CD4-positive, alpha-beta T cell treated with Interferon gamma for 1 hour (primary cell): Measurements from ENCODE around the gene MPRIP.
"Not testable (repeated sequence)": the region's sequence is repeated elsewhere in the genome, so short reads cannot be mapped to it uniquely, and the experiment has no call there.

Experiments
- DNase-seq: peaks from one replicate; pipeline ENCODE4 v3.0.0-alpha.2; 2020

The MPRIP gene, protein sequence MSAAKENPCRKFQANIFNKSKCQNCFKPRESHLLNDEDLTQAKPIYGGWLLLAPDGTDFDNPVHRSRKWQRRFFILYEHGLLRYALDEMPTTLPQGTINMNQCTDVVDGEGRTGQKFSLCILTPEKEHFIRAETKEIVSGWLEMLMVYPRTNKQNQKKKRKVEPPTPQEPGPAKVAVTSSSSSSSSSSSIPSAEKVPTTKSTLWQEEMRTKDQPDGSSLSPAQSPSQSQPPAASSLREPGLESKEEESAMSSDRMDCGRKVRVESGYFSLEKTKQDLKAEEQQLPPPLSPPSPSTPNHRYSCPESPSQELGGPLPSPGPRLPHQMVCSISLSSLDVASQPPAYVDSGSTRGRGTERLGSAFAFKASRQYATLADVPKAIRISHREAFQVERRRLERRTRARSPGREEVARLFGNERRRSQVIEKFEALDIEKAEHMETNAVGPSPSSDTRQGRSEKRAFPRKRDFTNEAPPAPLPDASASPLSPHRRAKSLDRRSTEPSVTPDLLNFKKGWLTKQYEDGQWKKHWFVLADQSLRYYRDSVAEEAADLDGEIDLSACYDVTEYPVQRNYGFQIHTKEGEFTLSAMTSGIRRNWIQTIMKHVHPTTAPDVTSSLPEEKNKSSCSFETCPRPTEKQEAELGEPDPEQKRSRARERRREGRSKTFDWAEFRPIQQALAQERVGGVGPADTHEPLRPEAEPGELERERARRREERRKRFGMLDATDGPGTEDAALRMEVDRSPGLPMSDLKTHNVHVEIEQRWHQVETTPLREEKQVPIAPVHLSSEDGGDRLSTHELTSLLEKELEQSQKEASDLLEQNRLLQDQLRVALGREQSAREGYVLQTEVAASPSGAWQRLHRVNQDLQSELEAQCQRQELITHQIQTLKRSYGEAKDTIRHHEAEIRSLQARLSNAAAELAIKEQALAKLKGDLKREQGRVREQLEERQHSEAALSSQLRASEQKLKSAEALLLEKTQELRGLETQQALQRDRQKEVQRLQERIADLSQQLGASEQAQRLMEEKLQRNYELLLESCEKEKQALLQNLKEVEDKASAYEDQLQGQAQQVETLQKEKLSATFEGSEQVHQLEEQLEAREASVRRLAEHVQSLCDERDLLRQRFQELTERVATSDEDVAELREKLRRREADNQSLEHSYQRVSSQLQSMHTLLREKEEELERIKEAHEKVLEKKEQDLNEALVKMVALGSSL (N-terminal part only)

GRCh38 chr17:17042384-17042736 is at the start of gene MPRIP:
TSS of gene MPRIP (plus strand) at chr17:17042457. CDS start at chr17:17042849, 392 bp downstream.
- DNase-seq = no peak

DNA sequence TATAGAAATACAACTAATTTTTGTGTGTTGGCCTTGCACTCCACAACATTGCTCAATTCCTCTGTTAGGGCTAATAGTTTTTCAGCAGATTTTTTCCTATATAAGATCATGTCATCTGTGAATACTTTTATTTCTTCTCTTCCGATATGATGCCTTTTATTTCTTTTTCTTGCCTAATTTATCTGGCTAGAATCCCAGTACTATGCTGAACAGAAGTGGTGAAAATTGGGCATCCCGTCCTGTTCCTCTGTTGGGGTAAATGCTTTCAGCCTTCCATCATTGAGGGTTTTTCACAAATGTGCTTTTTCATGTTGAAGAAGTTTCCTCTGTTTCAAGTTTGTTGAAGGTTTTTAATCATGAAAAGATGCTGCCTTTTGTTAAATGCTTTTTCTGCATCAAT is 47.6 kb upstream of the MPRIP start:
- no peak for DNase-seq

DNA sequence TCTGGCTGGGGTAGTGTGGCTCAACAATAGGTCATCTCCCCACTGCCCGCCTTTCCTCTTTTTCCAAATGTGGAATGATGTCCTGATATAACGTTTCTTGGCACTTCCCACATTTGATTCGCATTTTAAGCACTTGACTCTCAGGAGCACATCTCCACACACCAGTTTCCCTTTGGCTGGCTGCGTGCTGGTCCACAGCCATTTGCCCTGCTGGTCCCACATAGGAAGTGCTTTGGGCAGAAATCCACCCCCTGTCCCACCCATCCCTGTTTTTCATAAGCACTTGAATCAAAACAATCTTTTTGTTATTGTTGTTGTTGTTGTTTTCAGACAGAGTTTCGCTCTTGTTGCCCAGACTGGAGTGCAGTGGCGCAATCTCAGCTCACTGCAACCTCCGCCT is 46.3 kb upstream of the MPRIP start:
- DNase-seq = no peak

DNA sequence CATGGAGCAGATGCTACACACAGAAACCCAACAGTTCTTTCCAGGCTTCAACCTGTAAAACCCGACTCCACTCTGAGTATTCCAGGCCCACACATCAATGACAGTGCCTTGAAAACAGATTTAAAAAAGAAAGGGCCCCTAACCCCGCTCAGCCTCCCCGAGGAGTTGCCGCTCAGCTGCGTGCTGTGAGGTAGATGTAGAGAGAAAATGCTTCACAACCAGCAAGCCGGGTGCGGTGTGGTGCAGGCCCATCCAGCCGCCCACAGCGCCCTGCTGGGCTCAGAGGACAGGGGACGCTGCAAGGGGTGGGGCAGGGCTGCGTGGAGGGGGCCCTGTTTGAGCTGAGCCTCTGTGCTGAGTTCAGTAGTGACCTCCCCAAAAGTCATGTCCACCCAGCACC is 45.5 kb upstream of the MPRIP start:
- DNase-seq = not testable (repeated sequence)

GRCh38 chr17:16997514-16998429 is 44.5 kb upstream of the MPRIP start:
- DNase-seq = no peak

DNA sequence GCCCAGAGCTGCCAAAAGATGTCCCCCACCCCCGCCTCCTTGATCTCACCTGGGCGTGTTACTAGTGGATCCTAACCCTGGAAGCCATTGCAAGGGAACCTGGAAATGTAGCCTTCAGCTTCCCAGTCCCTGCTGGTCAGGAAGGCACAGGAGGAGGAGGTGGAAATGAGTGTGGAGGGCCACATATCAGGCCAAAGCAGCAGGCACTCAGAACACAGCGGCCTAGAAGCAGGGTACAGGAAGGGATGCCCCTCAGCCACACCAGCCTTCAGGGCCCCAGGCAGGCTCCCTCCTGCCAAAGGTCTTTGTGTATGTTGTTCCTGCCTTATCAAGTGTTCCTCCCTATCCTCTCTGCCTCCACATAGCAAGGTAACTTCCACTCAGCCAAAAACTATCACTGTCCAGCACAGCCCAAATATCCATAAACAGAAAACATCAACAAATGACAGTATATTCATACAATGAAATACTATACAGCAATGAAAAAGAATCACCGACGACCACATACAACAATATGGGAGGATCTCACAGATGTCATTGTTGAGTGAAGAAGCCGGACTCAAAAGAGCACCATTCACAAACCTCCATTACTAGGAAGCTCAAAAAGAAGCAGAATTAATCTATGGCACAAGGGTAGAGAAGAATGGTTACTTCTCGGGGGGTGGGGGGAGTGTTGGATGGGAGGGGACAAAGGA is 42.2 kb upstream of the MPRIP start:
- no peak for DNase-seq

GRCh38 chr17:17001076-17001777 is 41.0 kb upstream of the MPRIP start:
- no peak for DNase-seq

DNA sequence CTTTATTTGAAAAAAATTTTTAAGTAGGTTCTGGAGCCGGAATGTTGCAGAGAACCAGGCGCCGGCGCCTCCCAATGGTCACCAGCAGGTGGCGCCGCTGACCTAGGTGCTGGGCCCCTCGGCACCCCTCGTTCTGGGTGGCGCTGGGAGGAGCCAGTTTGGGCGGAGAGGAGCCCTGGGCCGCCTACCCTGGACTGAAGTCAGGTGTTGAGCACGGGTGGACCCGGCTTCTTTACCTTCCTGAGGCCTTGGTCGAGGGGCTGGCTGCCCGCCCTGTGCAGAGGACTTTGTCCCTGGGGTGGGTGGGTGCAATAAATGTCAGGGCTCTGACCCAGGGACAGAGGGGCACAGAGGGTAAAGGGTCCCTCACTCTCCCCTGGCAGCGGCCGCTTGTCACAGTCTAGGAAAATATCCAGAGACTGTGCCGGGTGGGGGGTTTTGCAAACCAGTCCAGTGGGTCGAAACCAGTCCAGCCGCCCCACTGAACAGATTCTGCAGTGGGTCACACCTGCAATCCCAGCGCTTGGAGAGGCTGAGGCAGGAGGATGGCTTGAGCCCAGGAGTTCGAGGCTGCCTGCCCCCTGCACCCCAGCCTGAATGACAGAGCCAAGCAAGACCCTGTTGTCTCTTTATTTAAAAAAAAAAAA is 40.3 kb upstream of the MPRIP start:
- DNase-seq = peak; percentile 69

GRCh38 chr17:17002731-17003715 is 39.2 kb upstream of the MPRIP start:
- not testable (repeated sequence) for DNase-seq

GRCh38 chr17:17004251-17004996 is 37.8 kb upstream of the MPRIP start:
- DNase-seq = no peak

DNA sequence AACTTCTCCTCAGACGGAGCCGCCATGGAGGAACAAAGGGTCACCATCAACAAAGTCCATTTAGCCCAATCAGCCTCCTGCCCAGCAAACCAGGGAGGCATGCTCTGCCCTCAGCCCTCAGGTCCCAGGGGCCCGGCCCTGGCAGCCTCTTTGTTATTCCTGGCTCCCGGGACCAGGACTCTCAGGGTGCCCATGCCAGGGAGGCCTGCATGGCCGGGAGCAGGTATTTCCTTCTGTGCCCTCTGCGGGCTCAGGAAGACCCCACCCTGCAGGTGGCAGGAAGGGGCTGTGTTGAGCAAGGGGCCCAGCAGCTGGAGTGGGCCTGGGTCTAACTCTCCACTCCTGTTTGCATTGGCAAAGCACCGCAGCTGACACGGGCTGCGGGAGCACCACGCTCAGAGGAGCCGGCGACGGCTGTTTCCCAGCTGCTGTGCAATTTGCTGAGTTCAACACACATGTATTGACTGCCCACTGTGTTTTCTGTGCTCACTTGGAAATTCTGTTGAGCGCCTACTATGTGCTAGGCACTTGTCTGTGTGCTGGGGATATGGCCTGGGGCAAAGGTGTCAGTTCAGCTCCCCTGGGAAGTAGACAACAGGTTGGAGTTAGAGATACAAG is 37.2 kb upstream of the MPRIP start:
- not testable (repeated sequence) for DNase-seq

GRCh38 chr17:17007891-17008290 is 34.4 kb upstream of the MPRIP start:
- not testable (repeated sequence) for DNase-seq

DNA sequence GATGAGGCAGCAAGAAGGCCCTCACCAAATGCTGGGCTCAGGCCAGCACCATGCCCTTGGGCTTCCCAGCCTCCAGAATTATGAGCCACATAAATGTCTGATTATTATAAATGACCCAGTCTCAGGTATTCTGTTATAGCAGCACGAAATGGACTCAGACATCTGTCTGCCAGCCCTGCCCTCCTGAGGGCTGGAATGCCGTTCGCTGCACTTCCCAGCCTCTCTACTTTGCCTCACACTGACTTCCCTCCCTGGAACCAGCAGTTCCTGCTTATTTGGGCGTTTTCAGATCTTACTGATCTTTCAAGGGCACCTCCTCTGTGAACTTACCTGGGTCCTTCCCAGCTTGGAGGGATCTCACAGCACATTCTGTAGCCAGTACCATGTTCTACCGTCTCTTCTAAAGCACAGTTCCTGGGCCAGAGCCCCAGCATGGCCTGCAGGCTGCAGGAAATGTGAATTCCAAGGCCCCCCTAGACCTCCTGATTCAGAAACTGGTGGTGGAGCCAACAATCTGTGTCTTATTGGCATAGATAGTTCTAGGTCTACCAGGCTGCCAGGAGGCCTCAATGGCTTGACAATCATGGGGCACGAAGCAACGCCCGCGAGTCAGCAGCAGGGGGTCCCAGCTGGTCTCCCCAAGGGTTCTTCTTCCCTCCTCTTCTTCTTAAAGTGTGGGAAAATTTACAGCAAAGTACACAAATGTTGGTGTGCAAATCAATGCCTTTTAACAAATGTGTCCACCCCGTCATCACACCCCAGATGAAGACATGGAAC is 33.4 kb upstream of the MPRIP start:
- not testable (repeated sequence) for DNase-seq

GRCh38 chr17:17009972-17010371 is 32.3 kb upstream of the MPRIP start:
- DNase-seq = not testable (repeated sequence)

DNA sequence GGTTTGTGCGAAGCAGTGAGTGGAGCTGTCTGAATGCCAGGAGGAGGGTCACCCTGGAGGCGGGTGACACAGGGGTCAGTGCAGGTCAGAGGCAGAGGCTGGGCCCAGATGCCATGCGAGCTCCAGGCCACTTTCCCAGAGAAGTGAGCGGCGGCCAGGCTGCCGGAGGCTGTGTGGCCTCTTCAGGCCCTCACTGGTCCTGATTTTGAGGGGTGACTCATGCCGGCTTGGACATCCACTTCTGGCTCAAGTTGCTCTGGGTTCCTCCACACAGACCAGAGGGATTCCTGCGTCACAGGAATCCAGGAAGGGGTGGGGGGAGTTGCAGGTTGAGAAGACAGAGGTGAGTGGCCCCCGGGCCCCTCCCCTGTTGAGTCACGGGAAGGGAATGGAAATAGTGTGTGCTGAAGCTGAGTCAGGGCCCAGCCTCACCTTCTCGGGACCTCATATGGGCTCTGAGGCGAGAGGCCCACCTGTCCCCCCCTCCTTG is 31.7 kb upstream of the MPRIP start:
- DNase-seq = not testable (repeated sequence)

GRCh38 chr17:17011043-17011907 is 31.0 kb upstream of the MPRIP start:
- not testable (repeated sequence) for DNase-seq
